Measurements from ENCODE around the gene EPB41L4B. TPM values are rescaled to one million over a fixed set of nuclear protein-coding genes. Genes with fewer than 3 reads are reported as not detected.

EPB41L4B gene
- total RNA-seq, 1 experiment from 2014 or later, result 8.1 TPM

GRCh38 chr9:109193974-109194556, 126.8 kb downstream of the EPB41L4B start:
- intact Hi-C loops (cut with micrococcal nuclease), result loop anchor here (2.0 to 5.0 kb wide), 2 partner anchors 207 to 328 kb away; no protein-coding TSS in a partner anchor
- H3K4me2 ChIP-seq (ENCODE audit: low read length), result no peak overlapping the region
- BruUV-seq (replicated peaks), result no TSS peak
- H3K9ac ChIP-seq (ENCODE audit: low read length), result no peak overlapping the region
- CTCF ChIA-PET, result interaction anchor here (2.0 to 2.8 kb wide), 2 partner anchors 11 to 122 kb away, joined by 9 to 14 read pairs; no protein-coding TSS in a partner anchor
- RAD21 ChIA-PET (ENCODE audit: low non-redundant PET in 1 of 2, low total read pairs in 2 of 2, uncharacterized antibody in 2 of 2, unreplicated experiment in 2 of 2), result no interaction called here
- no peaks in the 10 kb centered on the region for H3K9me2 ChIP-seq (ENCODE audit: insufficient read depth)
- ATAC-seq (no peak), DNase-seq (ENCODE audit: low read depth, low spot score) (no peak)
- TF ChIP-seq CTCF (IDR thresholded peaks at IDR 0.05 in 2 of 3, conservative IDR thresholded peaks at IDR 0.05 in 1 of 3; ENCODE audit: borderline replicate concordance in 1 of 3, insufficient read depth in 1 of 3, low read depth in 2 of 3, low read length in 2 of 3) (no peak), JUND (IDR thresholded peaks at IDR 0.05) (no peak), ZBTB33 (IDR thresholded peaks at IDR 0.05; ENCODE audit: extremely low read depth, insufficient replicate concordance, low read length) (no peak), EZH2 (IDR thresholded peaks at IDR 0.05) (no peak), POLR2A (IDR thresholded peaks at IDR 0.05; ENCODE audit: borderline replicate concordance, extremely low read depth, insufficient read depth, insufficient read length) (no peak), CBX3 (IDR thresholded peaks at IDR 0.05; ENCODE audit: low read depth) (no peak), FOSL1 (IDR thresholded peaks at IDR 0.05; ENCODE audit: low read depth) (no peak)
- no peaks in the 10 kb centered on the region for H4K20me1 ChIP-seq (ENCODE audit: insufficient read depth)
- no peaks in the 10 kb centered on the region for H3K36me3 ChIP-seq (ENCODE audit: control insufficient read depth in 1 of 2, insufficient read depth in 2 of 2, low read length in 2 of 2)
- H3K27me3 ChIP-seq (ENCODE audit: insufficient read depth, low read length), result no peaks in the 10 kb centered on the region
- no peak overlapping the region for H3K27ac ChIP-seq (ENCODE audit: low read depth, low read length)
- H2AFZ ChIP-seq (ENCODE audit: low read depth, low read length, poor library complexity, severe bottlenecking), result no peak overlapping the region
- POLR2A ChIA-PET, result no interaction called here
- H3K9me3 ChIP-seq (ENCODE audit: control insufficient read depth in 1 of 2, insufficient read depth in 1 of 2, low read depth in 1 of 2, low read length in 2 of 2), result no peaks in the 10 kb centered on the region
- peaks cover 0 to 1% of the 10 kb centered on the region in 2 experiments; a peak in 1 of 4 replicates for H3K4me1 ChIP-seq (ENCODE audit: control insufficient read depth in 1 of 2, insufficient read depth in 2 of 2, low read length in 2 of 2)
- no peak overlapping the region for H3K4me3 ChIP-seq (replicated peaks in 1 of 2; ENCODE audit: low read depth in 1 of 2, low read length in 2 of 2)
- H3K79me2 ChIP-seq (ENCODE audit: insufficient read depth, low read length), result no peaks in the 10 kb centered on the region
